NCI-H82 treated with DMSO at 0.1 percent for 48 hours (cell line): ENCODE results near the gene CD72.
"Not testable (repeated sequence)": the region's sequence is repeated elsewhere in the genome, so short reads cannot be mapped to it uniquely, and the experiment has no call there.

Source experiments
- DNase-seq: peaks from one replicate; lab custom pipeline; 2025; ENCODE audit not compliant: unreplicated experiment; lab: John Stamatoyannopoulos, UW

Gene CD72

GRCh38 chr9:35593581-35593980 lies 24.6 kb downstream of the CD72 start:
- DNase-seq: no peak

GRCh38 chr9:35588506-35588905 lies 29.7 kb downstream of the CD72 start:
- not testable (repeated sequence) for DNase-seq

GRCh38 chr9:35584681-35585080 lies 33.5 kb downstream of the CD72 start:
- DNase-seq: not testable (repeated sequence)

GRCh38 chr9:35583521-35583920 lies 34.7 kb downstream of the CD72 start:
- not testable (repeated sequence) for DNase-seq

GRCh38 chr9:35579659-35580227 lies 38.5 kb downstream of the CD72 start:
- not testable (repeated sequence) for DNase-seq

GRCh38 chr9:35579130-35579529 lies 39.1 kb downstream of the CD72 start:
- no peak for DNase-seq

GRCh38 chr9:35577486-35577885 lies 40.7 kb downstream of the CD72 start:
- no peak for DNase-seq

- DNase-seq: no peak
These were observed 42.7 kb downstream of the CD72 start for GRCh38 chr9:35575478-35575877.

- DNase-seq: no peak
These were observed 43.6 kb downstream of the CD72 start for GRCh38 chr9:35574578-35575122.

GRCh38 chr9:35570709-35571504 lies 47.3 kb downstream of the CD72 start:
- DNase-seq: no peak

- DNase-seq: no peak
These were observed 49.0 kb downstream of the CD72 start for GRCh38 chr9:35569206-35569605.

GRCh38 chr9:35568196-35568595 lies 50.0 kb downstream of the CD72 start:
- no peak for DNase-seq

- DNase-seq: no peak
These were observed 51.8 kb downstream of the CD72 start for GRCh38 chr9:35566417-35566816.

GRCh38 chr9:35564658-35565061 lies 53.6 kb downstream of the CD72 start:
- DNase-seq: no peak

- no peak for DNase-seq
These were observed 54.4 kb downstream of the CD72 start for GRCh38 chr9:35563791-35564197.

- DNase-seq: no peak
These were observed 55.1 kb downstream of the CD72 start for GRCh38 chr9:35562895-35563780.

GRCh38 chr9:35561468-35562261 lies 56.5 kb downstream of the CD72 start:
- no peak for DNase-seq

- DNase-seq: no peak
These were observed 57.4 kb downstream of the CD72 start for GRCh38 chr9:35560625-35561337.
